ENCODE results near the gene GLP1R.

The GLP1R gene

DNA sequence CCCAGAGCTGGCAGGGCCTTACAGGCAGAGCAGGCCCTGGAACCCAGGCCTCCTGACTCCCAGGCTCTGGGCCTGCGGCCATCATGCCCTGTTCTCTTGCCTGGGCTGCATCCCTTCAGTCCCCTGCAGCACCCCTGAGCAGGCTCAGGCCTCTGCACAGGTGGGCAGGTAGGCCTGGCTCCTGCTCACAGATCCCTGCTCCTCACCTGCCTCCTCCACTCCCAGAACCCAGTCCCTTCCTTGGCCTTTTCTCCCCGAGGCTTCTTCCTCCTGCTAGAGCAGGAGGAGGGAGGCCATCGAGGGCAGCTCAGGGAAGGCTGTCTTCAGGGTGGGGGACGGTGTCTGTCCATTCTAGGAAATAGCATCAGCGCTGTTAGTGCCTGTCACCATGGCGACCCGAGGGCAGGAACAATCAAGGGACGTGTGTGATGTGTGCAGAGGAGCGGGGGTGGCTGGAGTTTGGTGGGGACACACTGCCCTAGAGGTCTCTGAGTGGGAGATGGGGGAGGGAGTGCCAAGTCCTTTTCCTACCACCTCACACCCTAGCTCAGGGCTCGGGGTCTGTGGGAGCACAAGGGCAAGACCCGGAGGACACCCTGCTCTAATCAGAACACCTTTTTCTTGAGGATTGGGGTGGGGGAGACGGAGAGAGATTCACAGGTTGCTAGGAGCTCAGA, 26.6 kb downstream of the GLP1R start:
- Histone ChIP-seq H3K36me3 (ENCODE audit: control insufficient read depth, insufficient read depth, low read length) (no peaks in the 10 kb centered on the region), H3K27ac (ENCODE audit: low read depth, low read length) (no peak overlapping the region), H3K4me1 (ENCODE audit: control insufficient read depth, insufficient read depth, low read length) (no peaks in the 10 kb centered on the region), H3K27me3 (ENCODE audit: control insufficient read depth, insufficient read depth, low read length) (no peaks in the 10 kb centered on the region), H3K9ac (ENCODE audit: low read length) (no peak overlapping the region), H3K4me3 (ENCODE audit: low read length) (no peak overlapping the region)

- Histone ChIP-seq H3K27ac (ENCODE audit: low read depth, low read length) (no peak overlapping the region), H3K4me1 (ENCODE audit: control insufficient read depth, insufficient read depth, low read length) (no peaks in the 10 kb centered on the region), H3K9ac (ENCODE audit: low read length) (no peak overlapping the region), H3K4me3 (ENCODE audit: low read length) (no peak overlapping the region), H3K36me3 (ENCODE audit: control insufficient read depth, insufficient read depth, low read length) (no peaks in the 10 kb centered on the region), H3K27me3 (ENCODE audit: control insufficient read depth, insufficient read depth, low read length) (no peaks in the 10 kb centered on the region)
Observed at GRCh38 chr6:39075807-39076622, 27.4 kb downstream of the GLP1R start.

GRCh38 chr6:39076623-39077535, 28.3 kb downstream of the GLP1R start:
- Histone ChIP-seq H3K4me1 (ENCODE audit: control insufficient read depth, insufficient read depth, low read length) (no peaks in the 10 kb centered on the region), H3K9ac (ENCODE audit: low read length) (no peak overlapping the region), H3K36me3 (ENCODE audit: control insufficient read depth, insufficient read depth, low read length) (no peaks in the 10 kb centered on the region), H3K27me3 (ENCODE audit: control insufficient read depth, insufficient read depth, low read length) (no peaks in the 10 kb centered on the region), H3K27ac (ENCODE audit: low read depth, low read length) (no peak overlapping the region), H3K4me3 (ENCODE audit: low read length) (no peak overlapping the region)

- H3K27ac ChIP-seq (ENCODE audit: low read depth, low read length), result no peak overlapping the region
- H3K36me3 ChIP-seq (ENCODE audit: control insufficient read depth, insufficient read depth, low read length), result no peaks in the 10 kb centered on the region
- H3K4me1 ChIP-seq (ENCODE audit: control insufficient read depth, insufficient read depth, low read length), result no peaks in the 10 kb centered on the region
- H3K9ac ChIP-seq (ENCODE audit: low read length), result no peak overlapping the region
- H3K27me3 ChIP-seq (ENCODE audit: control insufficient read depth, insufficient read depth, low read length), result no peaks in the 10 kb centered on the region
- no peak overlapping the region for H3K4me3 ChIP-seq (ENCODE audit: low read length)
Observed at GRCh38 chr6:39077882-39078594, 29.5 kb downstream of the GLP1R start.

- H3K9ac ChIP-seq (ENCODE audit: low read length), result no peak overlapping the region
- no peaks in the 10 kb centered on the region for H3K36me3 ChIP-seq (ENCODE audit: control insufficient read depth, insufficient read depth, low read length)
- H3K4me1 ChIP-seq (ENCODE audit: control insufficient read depth, insufficient read depth, low read length), result no peaks in the 10 kb centered on the region
- peaks cover 2% of the 10 kb centered on the region for H3K27me3 ChIP-seq (ENCODE audit: control insufficient read depth, insufficient read depth, low read length)
- no peak overlapping the region for H3K4me3 ChIP-seq (ENCODE audit: low read length)
- no peak overlapping the region for H3K27ac ChIP-seq (ENCODE audit: low read depth, low read length)
Observed at GRCh38 chr6:39078695-39079094, 30.1 kb downstream of the GLP1R start.

DNA sequence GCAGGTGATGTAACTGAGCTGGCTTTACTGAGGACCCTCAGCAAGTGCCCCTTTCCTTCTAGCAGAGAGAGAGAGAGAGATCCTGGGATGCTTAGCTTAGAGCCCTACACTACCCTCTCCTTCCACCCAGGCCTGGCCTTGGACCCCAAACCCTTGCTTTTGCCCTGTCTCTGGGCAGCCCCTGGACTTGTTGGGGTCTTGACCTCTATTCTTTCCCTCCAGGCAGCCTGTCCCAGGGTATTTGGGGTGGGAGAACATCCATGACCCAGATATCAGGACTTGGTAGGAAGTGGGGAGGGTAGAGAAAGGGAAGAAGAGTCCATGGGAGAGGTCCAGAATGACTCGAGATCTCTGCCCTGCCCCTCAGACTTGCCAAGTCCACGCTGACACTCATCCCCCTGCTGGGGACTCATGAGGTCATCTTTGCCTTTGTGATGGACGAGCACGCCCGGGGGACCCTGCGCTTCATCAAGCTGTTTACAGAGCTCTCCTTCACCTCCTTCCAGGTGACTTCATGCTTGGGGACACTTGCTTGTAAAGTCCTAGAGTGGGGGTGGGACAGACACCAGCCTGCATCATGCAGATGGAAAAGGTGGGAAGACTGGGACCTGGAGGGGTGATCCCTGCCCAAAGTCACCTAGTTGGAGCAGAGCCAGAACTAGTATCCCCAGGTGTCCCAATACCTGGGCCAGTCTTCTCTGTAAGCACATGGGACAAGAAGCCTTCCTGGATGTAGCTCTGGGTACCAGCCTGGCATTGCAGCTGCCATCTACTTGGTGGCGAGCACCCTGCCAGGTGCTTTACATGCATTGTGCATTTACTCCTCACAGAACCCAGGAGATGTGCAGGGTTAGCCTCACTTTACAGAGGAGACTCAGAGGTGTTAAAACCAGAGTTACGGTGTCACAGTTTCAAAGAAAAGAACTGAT, 30.9 kb downstream of the GLP1R start:
- H3K4me3 ChIP-seq (ENCODE audit: low read length), result no peak overlapping the region
- peaks cover under 1% of the 10 kb centered on the region for H3K4me1 ChIP-seq (ENCODE audit: control insufficient read depth, insufficient read depth, low read length)
- peaks cover 4% of the 10 kb centered on the region for H3K27me3 ChIP-seq (ENCODE audit: control insufficient read depth, insufficient read depth, low read length)
- H3K36me3 ChIP-seq (ENCODE audit: control insufficient read depth, insufficient read depth, low read length), result no peaks in the 10 kb centered on the region
- H3K27ac ChIP-seq (ENCODE audit: low read depth, low read length), result no peak overlapping the region
- H3K9ac ChIP-seq (ENCODE audit: low read length), result no peak overlapping the region

GRCh38 chr6:39080246-39080875, 31.8 kb downstream of the GLP1R start:
- Histone ChIP-seq H3K27me3 (ENCODE audit: control insufficient read depth, insufficient read depth, low read length) (peaks cover 4% of the 10 kb centered on the region), H3K36me3 (ENCODE audit: control insufficient read depth, insufficient read depth, low read length) (no peaks in the 10 kb centered on the region), H3K4me3 (ENCODE audit: low read length) (no peak overlapping the region), H3K4me1 (ENCODE audit: control insufficient read depth, insufficient read depth, low read length) (peaks cover 3% of the 10 kb centered on the region), H3K27ac (ENCODE audit: low read depth, low read length) (no peak overlapping the region), H3K9ac (ENCODE audit: low read length) (no peak overlapping the region)

DNA sequence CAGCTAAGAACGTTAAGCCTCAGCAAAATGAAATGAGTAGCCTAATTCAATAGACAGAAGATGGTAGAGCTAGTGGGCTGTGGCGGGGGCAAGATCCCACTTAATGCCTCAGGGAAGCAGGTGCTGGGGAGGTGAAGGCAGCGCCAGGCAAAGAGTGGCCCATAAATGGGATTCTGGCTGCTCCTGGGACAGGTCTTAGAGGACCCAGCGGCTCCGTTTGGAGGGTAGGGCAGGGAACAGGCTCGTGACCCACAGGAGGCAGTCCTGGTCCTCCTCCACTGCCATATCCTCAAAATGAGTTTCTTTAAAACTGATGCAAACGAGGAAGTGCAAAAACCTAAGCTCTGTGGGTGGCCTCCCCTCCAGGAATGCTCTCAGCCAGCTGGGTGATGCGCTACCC, 33.7 kb downstream of the GLP1R start:
- H3K4me1 ChIP-seq (ENCODE audit: control insufficient read depth, insufficient read depth, low read length), result peaks cover 3% of the 10 kb centered on the region
- H3K4me3 ChIP-seq (ENCODE audit: low read length), result no peak overlapping the region
- no peak overlapping the region for H3K27ac ChIP-seq (ENCODE audit: low read depth, low read length)
- H3K9ac ChIP-seq (ENCODE audit: low read length), result no peak overlapping the region
- peaks cover 4% of the 10 kb centered on the region for H3K27me3 ChIP-seq (ENCODE audit: control insufficient read depth, insufficient read depth, low read length)
- no peaks in the 10 kb centered on the region for H3K36me3 ChIP-seq (ENCODE audit: control insufficient read depth, insufficient read depth, low read length)

DNA sequence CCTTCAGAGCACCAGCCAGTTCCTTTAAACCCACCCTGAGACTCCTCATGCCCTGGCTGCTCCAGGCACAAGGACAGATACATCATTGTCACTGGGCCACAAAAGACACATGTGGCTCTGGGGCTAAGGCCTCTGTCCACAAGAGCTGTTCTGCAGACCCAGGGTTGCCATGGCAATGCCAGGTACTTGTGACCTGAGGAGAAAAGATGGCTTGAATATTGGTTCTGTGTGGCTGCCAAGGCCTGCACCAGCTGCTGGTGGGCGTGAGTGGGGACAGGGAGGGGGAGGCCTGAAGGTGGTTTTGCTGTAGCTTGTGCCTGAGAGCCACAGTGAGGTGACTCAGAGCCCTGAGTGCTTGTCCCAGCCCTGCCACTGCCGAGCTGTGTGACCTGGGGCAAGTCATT, 34.7 kb downstream of the GLP1R start:
- peaks cover 4% of the 10 kb centered on the region for H3K27me3 ChIP-seq (ENCODE audit: control insufficient read depth, insufficient read depth, low read length)
- no peaks in the 10 kb centered on the region for H3K36me3 ChIP-seq (ENCODE audit: control insufficient read depth, insufficient read depth, low read length)
- no peak overlapping the region for H3K27ac ChIP-seq (ENCODE audit: low read depth, low read length)
- H3K4me1 ChIP-seq (ENCODE audit: control insufficient read depth, insufficient read depth, low read length), result peaks cover 3% of the 10 kb centered on the region
- H3K4me3 ChIP-seq (ENCODE audit: low read length), result no peak overlapping the region
- H3K9ac ChIP-seq (ENCODE audit: low read length), result no peak overlapping the region

GRCh38 chr6:39084506-39084905, 35.9 kb downstream of the GLP1R start:
- Histone ChIP-seq H3K9ac (ENCODE audit: low read length) (no peak overlapping the region), H3K36me3 (ENCODE audit: control insufficient read depth, insufficient read depth, low read length) (no peaks in the 10 kb centered on the region), H3K27me3 (ENCODE audit: control insufficient read depth, insufficient read depth, low read length) (peaks cover 4% of the 10 kb centered on the region), H3K4me3 (ENCODE audit: low read length) (no peak overlapping the region), H3K27ac (ENCODE audit: low read depth, low read length) (no peak overlapping the region), H3K4me1 (ENCODE audit: control insufficient read depth, insufficient read depth, low read length) (peaks cover 3% of the 10 kb centered on the region)
